ENCODE data around the gene FGFRL1. TPM values are rescaled to one million over a fixed set of nuclear protein-coding genes. Genes with fewer than 3 reads are reported as not detected.
A peak's percentile ranks its signal among the peaks of the same experiment; 100 is the strongest.
"Not testable (repeated sequence)": the region's sequence is repeated elsewhere in the genome, so short reads cannot be mapped to it uniquely, and the experiment has no call there.

FGFRL1 gene
- total RNA-seq, 1 donor from 2014 or later = 70.4 TPM

GRCh38 chr4:997375-998071 is 13.9 kb upstream of the FGFRL1 start:
- no peak for DNase-seq (ENCODE audit: low spot score)
- H3K4me1 Mint-ChIP-seq (ENCODE audit: low read depth) = peaks cover 7% of the 10 kb centered on the region
- peaks cover 6% of the 10 kb centered on the region for H3K27me3 Mint-ChIP-seq (ENCODE audit: low read depth)
- no peaks in the 10 kb centered on the region for H3K36me3 Mint-ChIP-seq (ENCODE audit: low read depth)
- H3K27ac Mint-ChIP-seq (ENCODE audit: unreplicated experiment) = no peak overlapping the region
- no peaks in the 10 kb centered on the region for H3K9me3 Mint-ChIP-seq (ENCODE audit: low read depth)
- TF ChIP-seq, protein P1, sequence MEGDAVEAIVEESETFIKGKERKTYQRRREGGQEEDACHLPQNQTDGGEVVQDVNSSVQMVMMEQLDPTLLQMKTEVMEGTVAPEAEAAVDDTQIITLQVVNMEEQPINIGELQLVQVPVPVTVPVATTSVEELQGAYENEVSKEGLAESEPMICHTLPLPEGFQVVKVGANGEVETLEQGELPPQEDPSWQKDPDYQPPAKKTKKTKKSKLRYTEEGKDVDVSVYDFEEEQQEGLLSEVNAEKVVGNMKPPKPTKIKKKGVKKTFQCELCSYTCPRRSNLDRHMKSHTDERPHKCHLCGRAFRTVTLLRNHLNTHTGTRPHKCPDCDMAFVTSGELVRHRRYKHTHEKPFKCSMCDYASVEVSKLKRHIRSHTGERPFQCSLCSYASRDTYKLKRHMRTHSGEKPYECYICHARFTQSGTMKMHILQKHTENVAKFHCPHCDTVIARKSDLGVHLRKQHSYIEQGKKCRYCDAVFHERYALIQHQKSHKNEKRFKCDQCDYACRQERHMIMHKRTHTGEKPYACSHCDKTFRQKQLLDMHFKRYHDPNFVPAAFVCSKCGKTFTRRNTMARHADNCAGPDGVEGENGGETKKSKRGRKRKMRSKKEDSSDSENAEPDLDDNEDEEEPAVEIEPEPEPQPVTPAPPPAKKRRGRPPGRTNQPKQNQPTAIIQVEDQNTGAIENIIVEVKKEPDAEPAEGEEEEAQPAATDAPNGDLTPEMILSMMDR (IDR thresholded peaks at IDR 0.05) = no peak
- no peak overlapping the region for H3K4me3 Mint-ChIP-seq (ENCODE audit: unreplicated experiment)

GRCh38 chr4:998096-998691 is 13.2 kb upstream of the FGFRL1 start:
- TF ChIP-seq, protein P1 (IDR thresholded peaks at IDR 0.05) = no peak
- DNase-seq (ENCODE audit: low spot score) = no peak
- Mint-ChIP-seq H3K27ac (ENCODE audit: unreplicated experiment) (no peak overlapping the region), H3K36me3 (ENCODE audit: low read depth) (no peaks in the 10 kb centered on the region), H3K4me1 (ENCODE audit: low read depth) (peaks cover 4% of the 10 kb centered on the region), H3K4me3 (ENCODE audit: unreplicated experiment) (no peak overlapping the region), H3K9me3 (ENCODE audit: low read depth) (no peaks in the 10 kb centered on the region), H3K27me3 (ENCODE audit: low read depth) (peaks cover 6% of the 10 kb centered on the region)

DNA sequence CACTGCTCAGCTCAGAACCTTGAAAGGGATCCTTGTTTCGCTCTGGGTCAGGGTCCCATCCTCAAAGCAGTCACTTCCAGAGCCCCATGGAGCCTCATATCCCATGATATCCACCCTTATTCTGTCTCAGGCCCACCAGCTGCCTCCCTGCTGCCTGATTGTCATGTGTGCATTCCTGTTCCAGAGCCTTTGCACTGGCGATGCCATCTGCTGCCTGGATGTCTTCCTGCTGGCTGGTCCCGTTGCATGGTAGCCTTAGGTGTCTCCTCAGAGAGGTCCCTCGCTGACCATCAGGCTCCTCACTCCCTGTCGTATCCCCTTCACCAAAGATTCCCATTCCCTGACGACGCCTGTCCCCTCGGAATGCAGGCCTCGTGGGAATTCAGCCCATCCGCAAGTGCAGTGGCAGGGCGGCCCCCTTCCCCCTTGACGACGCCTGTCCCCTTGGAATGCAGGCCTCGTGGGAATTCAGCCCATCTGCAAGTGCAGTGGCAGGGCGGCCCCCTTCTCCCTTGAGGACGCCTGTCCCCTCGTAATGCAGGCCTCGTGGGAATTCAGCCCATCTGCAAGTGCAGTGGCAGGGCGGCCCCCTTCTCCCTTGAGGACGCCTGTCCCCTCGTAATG is 12.1 kb upstream of the FGFRL1 start:
- H3K36me3 Mint-ChIP-seq (ENCODE audit: low read depth); H3K27me3 Mint-ChIP-seq (ENCODE audit: low read depth); DNase-seq (ENCODE audit: low spot score); H3K27ac Mint-ChIP-seq (ENCODE audit: unreplicated experiment); H3K4me3 Mint-ChIP-seq (ENCODE audit: unreplicated experiment); H3K4me1 Mint-ChIP-seq (ENCODE audit: low read depth); H3K9me3 Mint-ChIP-seq (ENCODE audit: low read depth): not testable (repeated sequence)
- TF ChIP-seq, protein P1 (IDR thresholded peaks at IDR 0.05) = peak; percentile 18

- Mint-ChIP-seq H3K4me3 (ENCODE audit: unreplicated experiment) (no peak overlapping the region), H3K27ac (ENCODE audit: unreplicated experiment) (no peak overlapping the region), H3K9me3 (ENCODE audit: low read depth) (no peaks in the 10 kb centered on the region), H3K27me3 (ENCODE audit: low read depth) (peaks cover 8% of the 10 kb centered on the region), H3K4me1 (ENCODE audit: low read depth) (peaks cover 4% of the 10 kb centered on the region), H3K36me3 (ENCODE audit: low read depth) (peaks cover 2% of the 10 kb centered on the region)
- TF ChIP-seq, protein P1 (IDR thresholded peaks at IDR 0.05) = no peak
- DNase-seq (ENCODE audit: low spot score) = no peak
These were observed 11.5 kb upstream of the FGFRL1 start for GRCh38 chr4:999882-1000425.

DNA sequence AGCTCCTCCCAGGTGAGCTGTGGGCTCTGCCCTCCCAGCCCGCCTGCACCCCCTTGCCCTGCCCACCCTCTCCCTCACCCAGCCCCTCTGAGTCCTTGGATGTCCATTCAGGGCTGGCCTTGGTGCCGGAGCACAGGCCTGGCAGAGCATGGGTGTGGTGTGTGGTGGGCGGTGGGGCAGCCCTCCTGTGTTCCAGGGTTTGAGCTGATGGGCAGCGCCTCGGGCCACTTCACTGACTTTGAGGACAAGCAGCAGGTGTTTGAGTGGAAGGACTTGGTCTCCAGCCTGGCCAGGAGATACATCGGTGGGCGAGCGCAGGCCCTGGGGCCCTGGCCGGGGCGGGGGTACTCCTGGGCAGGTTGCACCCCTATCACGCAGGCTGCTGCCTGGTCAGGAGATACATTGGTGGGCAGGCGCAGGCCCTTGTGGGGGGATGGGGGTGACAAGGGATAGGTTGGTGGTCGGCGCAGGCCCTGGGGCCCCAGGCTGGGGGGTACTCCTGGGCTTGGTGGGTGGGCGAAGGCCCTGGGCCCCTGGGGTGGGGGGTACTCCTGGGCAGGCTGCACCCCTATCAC is 10.7 kb upstream of the FGFRL1 start:
- no peak overlapping the region for H3K27ac Mint-ChIP-seq (ENCODE audit: unreplicated experiment)
- TF ChIP-seq, protein P1 (IDR thresholded peaks at IDR 0.05) = no peak
- no peak overlapping the region for H3K4me3 Mint-ChIP-seq (ENCODE audit: unreplicated experiment)
- DNase-seq (ENCODE audit: low spot score) = no peak
- no peaks in the 10 kb centered on the region for H3K9me3 Mint-ChIP-seq (ENCODE audit: low read depth)
- H3K27me3 Mint-ChIP-seq (ENCODE audit: low read depth) = peaks cover 8% of the 10 kb centered on the region
- H3K4me1 Mint-ChIP-seq (ENCODE audit: low read depth) = peaks cover 4% of the 10 kb centered on the region
- peaks cover 2% of the 10 kb centered on the region for H3K36me3 Mint-ChIP-seq (ENCODE audit: low read depth)
